IMR-90 (cell line): ENCODE results near the gene RALGAPA2. TPM values are rescaled to one million over a fixed set of nuclear protein-coding genes. Genes with fewer than 3 reads are reported as not detected.

Experiments
- ATAC-seq: fragments of 200-7000 bp; cut with Tn5 transposase; 2 replicates; pipeline ENCODE4 v1.9.1; 2020; ENCODE audit warnings: low read depth, mild to moderate bottlenecking, moderate library complexity
- BruUV-seq: library from RNA; stranded (reverse); fragments of 400-500 nt; replicated peaks from 2 replicates; lab custom pipeline; 2021; lab: Mats Ljungman, UMichigan
- CTCF ChIA-PET: fragments of 300-600 bp; formaldehyde crosslinking; extraction: SDS; loops from one replicate; lab custom pipeline; 2021; ENCODE audit warnings: antibody characterized with exemption; lab: Yijun Ruan, JAX
- POLR2A ChIA-PET: fragments of 300-600 bp; sonication (Branson Sonifier 250); formaldehyde crosslinking; loops from one replicate; lab custom pipeline; 2022; ENCODE audit warnings: antibody characterized with exemption; ENCODE audit not compliant: unreplicated experiment; lab: Charles Lee
- DNase-seq: peaks from one replicate; pipeline ENCODE4 v3.0.0; 2013
- H2AFZ ChIP-seq: replicated peaks from 2 replicates; pipeline ENCODE3; 2013; ENCODE audit warnings: low read length, mild to moderate bottlenecking; ENCODE audit not compliant: poor library complexity
- H2AK5ac ChIP-seq: 2 replicates; pipeline ENCODE4 v1.6.1; 2013; ENCODE audit warnings: low read depth, low read length, inconsistent platforms
- H2AK9ac ChIP-seq: replicated peaks from 2 replicates; pipeline ENCODE3; 2013; ENCODE audit warnings: mild to moderate bottlenecking, low read depth, low read length, moderate library complexity; ENCODE audit not compliant: poor library complexity
- H2BK120ac ChIP-seq: 2 replicates; pipeline ENCODE4 v1.6.1; 2013; ENCODE audit warnings: low read depth, low read length, inconsistent platforms
- H2BK15ac ChIP-seq: 3 replicates; pipeline ENCODE4 v1.6.1; 2013; ENCODE audit warnings: low read depth, low read length, inconsistent platforms
- H2BK20ac ChIP-seq: 2 replicates; pipeline ENCODE4 v1.6.1; 2013; ENCODE audit warnings: low read depth, mild to moderate bottlenecking, inconsistent platforms, low read length, moderate library complexity
- H2BK5ac ChIP-seq: 2 replicates; pipeline ENCODE4 v1.6.1; 2013; ENCODE audit warnings: mild to moderate bottlenecking, low read depth, low read length, inconsistent platforms; ENCODE audit not compliant: poor library complexity, severe bottlenecking
- H3K14ac ChIP-seq: replicated peaks from 2 replicates; pipeline ENCODE4 v1.6.1; 2013; ENCODE audit warnings: low read depth, low read length, inconsistent platforms
- H3K18ac ChIP-seq: 2 replicates; pipeline ENCODE4 v1.6.1; 2013; ENCODE audit warnings: low read depth, low read length, control low read depth
- H3K23ac ChIP-seq: 2 replicates; pipeline ENCODE4 v1.6.1; 2013; ENCODE audit warnings: low read depth, low read length, inconsistent platforms
- H3K27ac ChIP-seq: 2 replicates; pipeline ENCODE4 v1.5.1; 2013; ENCODE audit warnings: mild to moderate bottlenecking, control low read depth, low read length; ENCODE audit not compliant: insufficient read depth
- H3K27me3 ChIP-seq: 2 replicates; pipeline ENCODE4 v1.6.1; 2013; ENCODE audit warnings: low read length; ENCODE audit not compliant: control insufficient read depth, insufficient read depth
- H3K36me3 ChIP-seq: 2 replicates; pipeline ENCODE4 v1.6.1; 2013; ENCODE audit warnings: low read length, mixed read lengths; ENCODE audit not compliant: control insufficient read depth, insufficient read depth
- H3K4ac ChIP-seq: 2 replicates; pipeline ENCODE4 v1.6.1; 2013; ENCODE audit warnings: low read depth, low read length, inconsistent platforms
- H3K4me1 ChIP-seq: 2 replicates; pipeline ENCODE4 v1.6.1; 2013; ENCODE audit warnings: low read length, mixed read lengths; ENCODE audit not compliant: control insufficient read depth, insufficient read depth
- H3K4me2 ChIP-seq: 2 replicates; pipeline ENCODE4 v1.6.1; 2013; ENCODE audit warnings: low read depth, mild to moderate bottlenecking, control low read depth, low read length, moderate library complexity
- H3K4me3 ChIP-seq: 2 replicates; pipeline ENCODE4 v1.5.1; 2013; ENCODE audit warnings: low read depth, mild to moderate bottlenecking, control low read depth, low read length, moderate library complexity; ENCODE audit not compliant: insufficient read depth
- H3K56ac ChIP-seq: 2 replicates; pipeline ENCODE4 v1.6.1; 2013; ENCODE audit warnings: low read length, inconsistent platforms; ENCODE audit not compliant: insufficient read depth; ENCODE audit errors: extremely low read depth
- H3K79me1 ChIP-seq, 2 experiments: 2 replicates each; pipeline ENCODE4 v1.6.1; 2013; ENCODE audit warnings: low read length in 2 of 2, inconsistent platforms in 1 of 2, low read depth in 1 of 2
- H3K9ac ChIP-seq: 2 replicates; pipeline ENCODE4 v1.6.1; 2013; ENCODE audit warnings: low read depth, low read length, control low read depth
- H3K9me1 ChIP-seq: 2 replicates; pipeline ENCODE4 v1.6.1; 2013; ENCODE audit warnings: low read length, inconsistent platforms; ENCODE audit not compliant: insufficient read depth
- H3K9me3 ChIP-seq: 2 replicates; pipeline ENCODE4 v1.6.1; 2013; ENCODE audit warnings: low read length; ENCODE audit not compliant: control insufficient read depth, insufficient read depth
- H4K20me1 ChIP-seq: 2 replicates; pipeline ENCODE4 v1.6.1; 2013; ENCODE audit warnings: low read length, inconsistent platforms; ENCODE audit not compliant: insufficient read depth
- H4K5ac ChIP-seq: 2 replicates; pipeline ENCODE4 v1.6.1; 2013; ENCODE audit warnings: mild to moderate bottlenecking, low read depth, low read length, control low read depth
- H4K8ac ChIP-seq, 2 experiments: 2 replicates each; pipeline ENCODE4 v1.6.1; 2013; ENCODE audit warnings: low read depth in 2 of 2, low read length in 2 of 2, control low read depth in 1 of 2, inconsistent platforms in 1 of 2
- H4K91ac ChIP-seq: 2 replicates; pipeline ENCODE4 v1.6.1; 2013; ENCODE audit warnings: low read depth, low read length, inconsistent platforms; ENCODE audit not compliant: insufficient read depth
- BHLHE40 ChIP-seq: fragments of 150-350 bp; IDR thresholded peaks from 2 replicates; pipeline ENCODE4 v1.6.1; 2016; ENCODE audit warnings: mild to moderate bottlenecking, low read depth, low read length
- CEBPB ChIP-seq: IDR thresholded peaks from 2 replicates; pipeline ENCODE4 v1.6.1; 2012; ENCODE audit warnings: low read depth, low read length, improper control_type of control experiment
- CHD1 ChIP-seq: IDR thresholded peaks from 2 replicates; pipeline ENCODE4 v1.6.1; 2012; ENCODE audit warnings: low read depth, low read length, improper control_type of control experiment
- MAFK ChIP-seq: IDR thresholded peaks from 2 replicates; pipeline ENCODE4 v1.6.1; 2012; ENCODE audit warnings: low read depth, low read length, improper control_type of control experiment
- MAZ ChIP-seq: IDR thresholded peaks from 2 replicates; pipeline ENCODE4 v1.6.1; 2012; ENCODE audit warnings: low read depth, mild to moderate bottlenecking, low read length, improper control_type of control experiment, moderate library complexity, borderline replicate concordance
- POLR2A ChIP-seq: IDR thresholded peaks from 2 replicates; pipeline ENCODE4 v1.6.1; 2012; ENCODE audit warnings: mild to moderate bottlenecking, low read depth, low read length
- RAD21 ChIP-seq: IDR thresholded peaks from 2 replicates; pipeline ENCODE4 v1.6.1; 2012; ENCODE audit warnings: low read length, improper control_type of control experiment
- SMC3 ChIP-seq: fragments of 150-350 bp; IDR thresholded peaks from 2 replicates; pipeline ENCODE4 v1.6.1; 2016; ENCODE audit warnings: low read depth, mild to moderate bottlenecking, antibody characterized with exemption, low read length, moderate library complexity
- WGBS, 2 experiments: methylation state at CpG; one replicate each; pipeline versions ENCODE4 v1.1.5 to v1.1.7; 2013; ENCODE audit warnings: missing lambda C conversion rate in 2 of 2; ENCODE audit not compliant: insufficient read length in 1 of 2; ENCODE audit errors: extremely low coverage in 2 of 2; 5-methylcytosine and 5-hydroxymethylcytosine counted together
- dilution Hi-C: fragments of 300-500 bp; cut with HindIII; formaldehyde crosslinking; loops from one replicate; pipeline ENCODE4 v1.14.3; 2018; ENCODE audit warnings: low sequenced_read_pairs; ENCODE audit not compliant: unreplicated experiment
- in situ Hi-C: fragments of 300-500 bp; cut with MboI; formaldehyde crosslinking; loops from 3 replicates; pipeline ENCODE4 v1.14.3; 2019; ENCODE audit warnings: low sequenced_read_pairs, inconsistent platforms, mixed read lengths
- intact Hi-C: fragments of 100-400 bp; cut with micrococcal nuclease; formaldehyde crosslinking; loops from 2 replicates; pipeline ENCODE4 v1.10.0; 2022
- polyA plus RNA-seq, 3 experiments: library from polyadenylated mRNA; depleted of rRNA; stranded (reverse); fragments of >200 nt; gene quantifications; 2 replicates each; pipeline ENCODE4 v1.2.3, GENCODE V29; 2012; ENCODE audit warnings: low replicate concordance in 1 of 3
- total RNA-seq: library from RNA; depleted of rRNA; stranded (reverse); fragments of >200 nt; gene quantifications from 2 replicates; pipeline ENCODE4 v1.2.3, GENCODE V29; 2012
- TF ChIP-seq, protein P1 (sequence below): conservative IDR thresholded peaks from 2 replicates; pipeline ENCODE4 v1.5.1; 2012; ENCODE audit warnings: mild to moderate bottlenecking, low read depth, low read length, improper control_type of control experiment

The RALGAPA2 gene
- total and polyA plus RNA-seq, 2 of the 4 experiments (the other 2 are of a cell fraction), result 1.3 to 3.9 TPM

DNA sequence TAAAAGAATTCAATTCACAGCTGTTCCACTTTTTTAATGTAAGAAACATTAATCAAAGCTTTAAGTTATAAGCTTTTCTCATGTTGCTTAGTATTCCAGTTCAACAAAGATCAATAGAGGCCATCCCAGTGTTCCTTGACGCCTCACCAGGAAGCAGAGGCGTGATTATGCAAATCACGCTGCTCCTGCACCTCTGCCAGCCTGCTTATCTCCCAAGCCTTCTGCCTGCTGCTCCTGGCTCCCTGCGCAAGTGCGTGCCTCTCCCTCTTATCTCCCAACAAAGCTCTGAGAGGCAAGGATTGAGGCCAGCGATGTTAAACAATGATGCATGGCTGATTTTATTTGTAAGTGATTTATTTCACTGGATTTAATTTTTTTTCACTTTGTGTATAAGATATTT is 301.8 kb downstream of the RALGAPA2 start:
- in situ Hi-C loops (no loop called here), intact Hi-C loops (no loop called here), dilution Hi-C loops (no loop called here)
- Histone ChIP-seq H2BK5ac (no peak overlapping the region), H3K27ac (no peak overlapping the region), H3K14ac (no peak overlapping the region), H3K4me1 (no peaks in the 10 kb centered on the region), H3K18ac (no peak overlapping the region), H4K5ac (no peak overlapping the region), H3K4ac (no peak overlapping the region), H2BK120ac (no peak overlapping the region), H3K9ac (no peak overlapping the region), H4K20me1 (no peaks in the 10 kb centered on the region), H3K9me1 (no peaks in the 10 kb centered on the region; the same call in 1 of the 2 replicates), H3K79me1 (no peaks in the 10 kb centered on the region), H4K8ac (no peak overlapping the region), H3K4me3 (no peak overlapping the region), H3K27me3 (no peaks in the 10 kb centered on the region; the same call in 1 of the 2 replicates), H4K91ac (no peak overlapping the region), H3K4me2 (no peak overlapping the region), H3K36me3 (no peaks in the 10 kb centered on the region), H2BK20ac (no peak overlapping the region), H2AK9ac (no peak overlapping the region), H3K9me3 (no peaks in the 10 kb centered on the region), H2AK5ac (no peak overlapping the region), H3K23ac (no peak overlapping the region), H2BK15ac (no peak overlapping the region), H2AFZ (no peak overlapping the region), H3K56ac (no peak overlapping the region)
- ChIA-PET CTCF (no interaction called here), POLR2A (no interaction called here)
- DNase-seq (no peak), ATAC-seq (no peak)
- TF ChIP-seq CEBPB, result no peak
- TF ChIP-seq SMC3, result no peak
- TF ChIP-seq CHD1, result no peak
- TF ChIP-seq POLR2A, result no peak
- no peak for TF ChIP-seq RAD21
- TF ChIP-seq MAZ, result no peak
- TF ChIP-seq BHLHE40, result no peak
- TF ChIP-seq, protein P1, sequence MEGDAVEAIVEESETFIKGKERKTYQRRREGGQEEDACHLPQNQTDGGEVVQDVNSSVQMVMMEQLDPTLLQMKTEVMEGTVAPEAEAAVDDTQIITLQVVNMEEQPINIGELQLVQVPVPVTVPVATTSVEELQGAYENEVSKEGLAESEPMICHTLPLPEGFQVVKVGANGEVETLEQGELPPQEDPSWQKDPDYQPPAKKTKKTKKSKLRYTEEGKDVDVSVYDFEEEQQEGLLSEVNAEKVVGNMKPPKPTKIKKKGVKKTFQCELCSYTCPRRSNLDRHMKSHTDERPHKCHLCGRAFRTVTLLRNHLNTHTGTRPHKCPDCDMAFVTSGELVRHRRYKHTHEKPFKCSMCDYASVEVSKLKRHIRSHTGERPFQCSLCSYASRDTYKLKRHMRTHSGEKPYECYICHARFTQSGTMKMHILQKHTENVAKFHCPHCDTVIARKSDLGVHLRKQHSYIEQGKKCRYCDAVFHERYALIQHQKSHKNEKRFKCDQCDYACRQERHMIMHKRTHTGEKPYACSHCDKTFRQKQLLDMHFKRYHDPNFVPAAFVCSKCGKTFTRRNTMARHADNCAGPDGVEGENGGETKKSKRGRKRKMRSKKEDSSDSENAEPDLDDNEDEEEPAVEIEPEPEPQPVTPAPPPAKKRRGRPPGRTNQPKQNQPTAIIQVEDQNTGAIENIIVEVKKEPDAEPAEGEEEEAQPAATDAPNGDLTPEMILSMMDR, result no peak
- TF ChIP-seq MAFK, result no peak
- 80% methylated on average over 1 of the region's 6 CpGs; no CpG with 5 or more reads in 1 of the 2 experiments for WGBS, 2 experiments
- no TSS peak for BruUV-seq
